Activated naive CD8-positive, alpha-beta T cell treated with anti-CD3 and anti-CD28 coated beads for 36 hours (primary cell): ENCODE measurements around the gene ETNK1. TPM values are rescaled to one million over a fixed set of nuclear protein-coding genes. Genes with fewer than 3 reads are reported as not detected.

Experiments used
- DNase-seq: peaks from one replicate; pipeline ENCODE4 v3.0.0; 2021
- H3K27ac Mint-ChIP-seq: one replicate; pipeline ENCODE4 v1.8.0; 2022; ENCODE audit warnings: mild to moderate bottlenecking, moderate library complexity, mixed read lengths
- H3K27me3 Mint-ChIP-seq: one replicate; pipeline ENCODE4 v1.8.0; 2022; ENCODE audit warnings: mild to moderate bottlenecking, mixed read lengths
- H3K36me3 Mint-ChIP-seq: one replicate; pipeline ENCODE4 v1.8.0; 2021; ENCODE audit warnings: mild to moderate bottlenecking, mixed read lengths
- H3K4me1 Mint-ChIP-seq: one replicate; pipeline ENCODE4 v1.8.0; 2021; ENCODE audit warnings: mixed read lengths
- H3K4me3 Mint-ChIP-seq: one replicate; pipeline ENCODE4 v1.8.0; 2022; ENCODE audit warnings: mild to moderate bottlenecking, moderate library complexity, mixed read lengths
- H3K9me3 Mint-ChIP-seq: one replicate; pipeline ENCODE4 v1.8.0; 2022; ENCODE audit warnings: mixed read lengths
- total RNA-seq, 2 experiments: library from RNA; stranded (reverse); gene quantifications; one replicate each; pipeline ENCODE4 v1.2.3, GENCODE V29; 2021

The ETNK1 gene
- total RNA-seq, 2 experiments from 2014 or later = 51.7 to 52.7 TPM

GRCh38 chr12:22617630-22618029 is 7.3 kb upstream of the ETNK1 start:
- Mint-ChIP-seq H3K27me3 (peaks cover 18% of the 10 kb centered on the region), H3K4me3 (no peak overlapping the region), H3K27ac (no peak overlapping the region), H3K9me3 (peaks cover 13% of the 10 kb centered on the region), H3K4me1 (no peaks in the 10 kb centered on the region), H3K36me3 (peaks cover 2% of the 10 kb centered on the region)
- DNase-seq = no peak

DNA sequence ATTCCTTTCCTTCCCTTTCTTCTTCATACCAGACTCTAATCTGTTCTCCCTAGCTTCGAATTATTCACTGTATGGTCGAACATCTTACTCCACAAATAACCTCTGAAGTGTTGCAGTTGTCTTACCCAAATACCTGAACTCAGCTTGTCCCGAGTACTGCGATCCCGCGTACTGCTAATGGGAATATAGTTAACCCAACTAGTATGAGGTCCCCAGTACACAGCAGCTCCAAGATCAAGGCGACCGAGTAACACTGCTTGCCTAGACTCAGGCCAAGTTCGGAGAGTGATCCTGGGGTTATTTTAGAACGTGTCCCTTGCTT is 462 bp upstream of the ETNK1 start:
- Mint-ChIP-seq H3K4me3 (peak overlapping the region; percentile 89), H3K9me3 (no peaks in the 10 kb centered on the region), H3K27ac (peak overlapping the region; percentile 94), H3K27me3 (peaks cover 21% of the 10 kb centered on the region), H3K4me1 (peaks cover 33% of the 10 kb centered on the region), H3K36me3 (peaks cover 7% of the 10 kb centered on the region)
- DNase-seq = no peak

DNA sequence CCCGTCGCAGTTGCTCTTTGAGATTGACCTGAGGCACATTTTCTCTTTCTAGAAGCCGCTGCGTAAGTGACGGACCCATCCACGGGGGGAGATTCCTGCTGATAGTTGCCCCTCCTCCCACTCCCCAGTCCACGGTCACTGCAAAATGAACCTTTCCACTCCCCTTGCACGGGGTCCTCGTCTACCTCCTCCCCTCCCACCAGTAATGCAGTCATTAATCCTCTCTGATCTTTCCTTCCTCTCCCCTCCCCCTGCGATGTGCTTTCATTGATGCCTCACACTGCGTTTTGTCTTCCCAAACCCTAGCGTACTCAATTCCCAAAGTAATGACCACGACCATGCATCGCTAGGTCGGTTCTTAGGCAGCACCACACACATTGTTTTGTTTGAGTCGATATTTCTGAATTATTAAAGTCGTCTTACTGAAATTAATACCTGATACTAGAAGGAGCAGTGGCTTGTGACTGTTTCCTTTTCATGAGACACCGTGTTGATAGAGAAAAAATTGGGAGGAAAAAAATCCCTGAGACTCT is 857 bp downstream of the ETNK1 start:
- peaks cover 13% of the 10 kb centered on the region for H3K27me3 Mint-ChIP-seq
- H3K9me3 Mint-ChIP-seq = no peaks in the 10 kb centered on the region
- peaks cover 38% of the 10 kb centered on the region for H3K4me1 Mint-ChIP-seq
- peak; percentile 28 for DNase-seq
- H3K36me3 Mint-ChIP-seq = peaks cover 9% of the 10 kb centered on the region
- peak overlapping the region; percentile 94 for H3K27ac Mint-ChIP-seq
- H3K4me3 Mint-ChIP-seq = peak overlapping the region; percentile 89

GRCh38 chr12:22626406-22626805 is 1.4 kb downstream of the ETNK1 start:
- Mint-ChIP-seq H3K27me3 (peaks cover 10% of the 10 kb centered on the region), H3K36me3 (peaks cover 11% of the 10 kb centered on the region), H3K27ac (peak overlapping the region; percentile 94), H3K9me3 (no peaks in the 10 kb centered on the region), H3K4me3 (peak overlapping the region; percentile 89), H3K4me1 (peaks cover 42% of the 10 kb centered on the region)
- DNase-seq = peak; percentile 23

GRCh38 chr12:22627371-22627770 is 2.4 kb downstream of the ETNK1 start:
- Mint-ChIP-seq H3K9me3 (no peaks in the 10 kb centered on the region), H3K4me1 (peaks cover 46% of the 10 kb centered on the region), H3K4me3 (peak overlapping the region; percentile 69), H3K27ac (peak overlapping the region; percentile 12), H3K36me3 (peaks cover 12% of the 10 kb centered on the region), H3K27me3 (peaks cover 6% of the 10 kb centered on the region)
- DNase-seq = no peak

DNA sequence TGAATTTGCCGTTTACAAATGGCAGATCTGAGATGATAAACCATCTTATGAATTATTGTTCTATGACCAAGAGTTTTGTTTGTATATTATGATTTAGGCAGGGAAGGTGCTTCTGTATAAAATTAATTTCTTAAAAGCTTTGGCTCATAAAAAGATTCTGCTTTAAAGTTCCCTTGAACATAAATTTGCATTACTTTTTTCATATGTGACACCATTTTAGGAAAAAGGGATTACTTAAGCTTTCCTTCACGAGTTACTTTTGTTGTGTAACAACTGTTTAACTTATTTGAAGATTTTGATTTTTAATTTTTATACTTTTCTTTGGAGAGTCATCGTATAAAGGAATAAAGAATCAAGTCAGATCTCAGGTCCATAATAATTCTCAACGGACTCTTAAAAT is 3.3 kb downstream of the ETNK1 start:
- no peak overlapping the region for H3K27ac Mint-ChIP-seq

DNA sequence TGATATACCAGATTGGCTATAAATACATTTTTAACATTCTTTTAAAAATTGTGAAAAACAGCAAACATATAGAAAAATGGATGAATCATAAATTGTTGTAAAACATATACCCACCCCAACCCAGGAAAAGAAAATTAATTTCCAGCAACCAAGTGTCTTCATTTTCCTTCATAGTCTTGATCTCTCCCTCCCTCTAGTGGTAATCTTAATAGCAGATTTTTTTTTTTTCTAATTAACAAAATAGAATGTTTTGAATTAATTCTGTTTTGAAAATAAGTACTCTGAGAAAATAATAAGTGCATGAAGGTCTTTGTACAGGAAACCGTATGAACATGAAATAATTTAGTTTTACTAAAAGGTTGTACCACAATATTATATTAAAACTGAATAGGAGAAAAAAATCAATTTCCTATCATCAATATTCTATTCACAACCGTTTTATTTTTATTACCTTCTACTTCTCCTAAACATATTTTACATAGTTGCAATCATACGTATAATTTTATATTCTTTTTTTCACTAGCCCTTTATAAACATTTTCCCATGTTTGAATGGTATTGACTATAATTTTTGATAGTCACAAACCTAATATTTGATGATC is 7.0 kb downstream of the ETNK1 start:
- H3K9me3 Mint-ChIP-seq = no peaks in the 10 kb centered on the region
- H3K4me3 Mint-ChIP-seq = no peak overlapping the region
- H3K4me1 Mint-ChIP-seq = peaks cover 62% of the 10 kb centered on the region
- H3K36me3 Mint-ChIP-seq = peaks cover 30% of the 10 kb centered on the region
- no peak overlapping the region for H3K27ac Mint-ChIP-seq
- H3K27me3 Mint-ChIP-seq = no peaks in the 10 kb centered on the region
- DNase-seq = no peak

More for the DNA sequence above, 3.3 kb downstream of the ETNK1 start:
- H3K27me3 Mint-ChIP-seq = no peaks in the 10 kb centered on the region
- peaks cover 16% of the 10 kb centered on the region for H3K36me3 Mint-ChIP-seq
- H3K9me3 Mint-ChIP-seq = no peaks in the 10 kb centered on the region
- H3K4me3 Mint-ChIP-seq = peak overlapping the region; percentile 58
- DNase-seq = no peak
- H3K4me1 Mint-ChIP-seq = peaks cover 53% of the 10 kb centered on the region

GRCh38 chr12:22634883-22635282 is 9.9 kb downstream of the ETNK1 start:
- DNase-seq = no peak
- Mint-ChIP-seq H3K27ac (no peak overlapping the region), H3K4me1 (peaks cover 51% of the 10 kb centered on the region), H3K4me3 (no peak overlapping the region), H3K9me3 (no peaks in the 10 kb centered on the region), H3K36me3 (peaks cover 29% of the 10 kb centered on the region), H3K27me3 (no peaks in the 10 kb centered on the region)

GRCh38 chr12:22635812-22636211 is 10.8 kb downstream of the ETNK1 start:
- DNase-seq = no peak
- Mint-ChIP-seq H3K36me3 (peaks cover 27% of the 10 kb centered on the region), H3K4me3 (no peak overlapping the region), H3K4me1 (peaks cover 50% of the 10 kb centered on the region), H3K9me3 (no peaks in the 10 kb centered on the region), H3K27me3 (no peaks in the 10 kb centered on the region), H3K27ac (no peak overlapping the region)

GRCh38 chr12:22640851-22641250 is 15.9 kb downstream of the ETNK1 start:
- H3K9me3 Mint-ChIP-seq = no peaks in the 10 kb centered on the region
- H3K4me1 Mint-ChIP-seq = peaks cover 36% of the 10 kb centered on the region
- H3K36me3 Mint-ChIP-seq = peaks cover 13% of the 10 kb centered on the region
- H3K27me3 Mint-ChIP-seq = no peaks in the 10 kb centered on the region
- DNase-seq = no peak
- no peak overlapping the region for H3K27ac Mint-ChIP-seq
- no peak overlapping the region for H3K4me3 Mint-ChIP-seq

GRCh38 chr12:22641353-22642053 is 16.5 kb downstream of the ETNK1 start:
- H3K36me3 Mint-ChIP-seq = peaks cover 12% of the 10 kb centered on the region
- no peaks in the 10 kb centered on the region for H3K27me3 Mint-ChIP-seq
- no peaks in the 10 kb centered on the region for H3K9me3 Mint-ChIP-seq
- H3K4me1 Mint-ChIP-seq = peaks cover 31% of the 10 kb centered on the region
- DNase-seq = no peak
- no peak overlapping the region for H3K4me3 Mint-ChIP-seq
- H3K27ac Mint-ChIP-seq = no peak overlapping the region

DNA sequence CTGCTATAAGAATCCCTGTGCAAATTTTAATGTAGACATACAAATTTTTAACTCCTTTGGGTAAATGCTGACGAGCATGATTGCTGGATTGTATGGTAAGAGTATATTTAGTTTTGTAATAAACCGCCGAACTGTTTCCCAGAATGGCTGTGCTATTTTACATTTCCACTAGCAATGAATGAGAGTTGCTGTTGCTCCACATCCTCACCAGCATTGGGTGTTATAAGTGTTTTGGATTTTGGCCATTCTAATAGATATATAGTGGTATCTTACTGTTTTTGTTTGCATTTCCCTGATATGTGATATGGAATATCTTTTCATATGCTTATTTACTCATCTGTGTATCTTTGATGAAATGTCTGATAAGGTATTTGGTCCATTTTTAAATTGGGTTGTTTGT is 23.7 kb downstream of the ETNK1 start:
- Mint-ChIP-seq H3K27me3 (no peaks in the 10 kb centered on the region), H3K36me3 (peaks cover 34% of the 10 kb centered on the region), H3K27ac (no peak overlapping the region), H3K9me3 (no peaks in the 10 kb centered on the region), H3K4me1 (peaks cover 11% of the 10 kb centered on the region), H3K4me3 (no peak overlapping the region)
- DNase-seq = no peak

DNA sequence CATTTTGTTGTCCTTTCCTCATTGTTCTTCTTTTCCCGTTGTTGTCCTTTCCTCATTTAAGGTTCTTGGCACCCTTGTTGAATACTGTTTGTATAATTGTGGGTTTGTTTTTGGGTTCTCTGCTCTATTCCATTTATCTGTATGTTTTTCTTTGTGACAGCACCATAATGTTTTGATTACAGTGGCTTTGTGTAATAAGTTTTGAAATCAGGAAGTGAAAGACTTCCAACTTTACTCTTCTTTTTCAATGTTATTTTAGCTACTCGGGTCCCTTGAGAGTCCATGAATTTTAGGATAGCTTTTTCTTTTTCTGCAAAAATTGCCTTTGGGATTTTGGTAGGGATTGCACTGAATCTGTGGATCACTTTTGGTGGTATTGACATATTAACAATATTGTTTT is 28.1 kb downstream of the ETNK1 start:
- no peak for DNase-seq
- peaks cover 21% of the 10 kb centered on the region for H3K4me1 Mint-ChIP-seq
- H3K36me3 Mint-ChIP-seq = peaks cover 36% of the 10 kb centered on the region
- H3K4me3 Mint-ChIP-seq = no peak overlapping the region
- no peaks in the 10 kb centered on the region for H3K27me3 Mint-ChIP-seq
- H3K27ac Mint-ChIP-seq = no peak overlapping the region
- H3K9me3 Mint-ChIP-seq = no peaks in the 10 kb centered on the region

GRCh38 chr12:22653791-22654190 is 28.8 kb downstream of the ETNK1 start:
- Mint-ChIP-seq H3K36me3 (peaks cover 41% of the 10 kb centered on the region), H3K9me3 (no peaks in the 10 kb centered on the region), H3K27me3 (no peaks in the 10 kb centered on the region), H3K4me3 (no peak overlapping the region), H3K27ac (no peak overlapping the region), H3K4me1 (peaks cover 28% of the 10 kb centered on the region)
- DNase-seq = no peak

DNA sequence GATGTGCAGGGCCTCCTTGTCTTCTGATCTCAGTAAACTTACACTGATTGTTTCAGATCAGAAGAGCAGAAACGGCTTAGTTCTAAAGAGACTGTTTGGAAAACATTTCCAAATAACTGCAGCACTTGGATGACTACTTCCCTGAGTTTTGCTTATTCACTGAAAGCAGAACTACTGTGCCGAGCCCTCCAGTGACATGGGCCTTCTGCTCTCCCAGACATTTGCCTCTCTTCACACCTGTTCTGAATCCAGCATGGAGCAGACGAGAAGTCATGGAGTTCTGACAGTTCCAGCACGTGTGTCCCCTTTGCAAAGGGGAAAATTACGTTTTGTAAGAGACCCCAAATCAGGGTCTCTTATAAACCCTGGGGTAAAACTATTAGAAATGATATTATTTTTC is 31.4 kb downstream of the ETNK1 start:
- Mint-ChIP-seq H3K4me1 (peaks cover 29% of the 10 kb centered on the region), H3K4me3 (no peak overlapping the region), H3K27ac (no peak overlapping the region), H3K36me3 (peaks cover 32% of the 10 kb centered on the region), H3K9me3 (no peaks in the 10 kb centered on the region), H3K27me3 (no peaks in the 10 kb centered on the region)
- DNase-seq = no peak

DNA sequence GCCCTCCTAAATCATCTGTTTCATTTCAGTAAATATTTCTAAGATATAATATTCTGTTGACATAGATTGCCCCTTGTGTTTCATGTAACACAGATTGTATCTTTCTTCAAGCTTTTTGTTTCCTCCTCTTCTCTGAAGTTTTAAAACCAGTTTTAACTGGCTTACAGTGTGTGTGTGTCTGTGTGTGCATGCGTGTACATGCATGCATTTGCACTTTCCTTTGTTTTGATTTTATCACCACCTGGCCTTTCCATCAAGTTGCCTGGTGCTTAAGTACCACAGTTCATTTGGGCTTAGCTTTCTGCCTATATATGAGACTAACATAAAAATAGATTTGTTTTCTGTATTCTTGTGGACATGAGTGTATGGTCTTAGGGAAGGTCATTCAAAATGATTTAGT is 31.9 kb downstream of the ETNK1 start:
- H3K27me3 Mint-ChIP-seq = no peaks in the 10 kb centered on the region
- DNase-seq = no peak
- peaks cover 30% of the 10 kb centered on the region for H3K36me3 Mint-ChIP-seq
- H3K4me3 Mint-ChIP-seq = no peak overlapping the region
- H3K9me3 Mint-ChIP-seq = no peaks in the 10 kb centered on the region
- peaks cover 29% of the 10 kb centered on the region for H3K4me1 Mint-ChIP-seq
- no peak overlapping the region for H3K27ac Mint-ChIP-seq
